IPS-15b (cell line): ENCODE data around the gene SEMA4D.

ENCODE experiments used
- H3K27me3 ChIP-seq: one replicate; pipeline ENCODE4 v1.6.1; 2013; ENCODE audit warnings: low read length; ENCODE audit not compliant: control insufficient read depth, insufficient read depth
- H3K36me3 ChIP-seq: one replicate; pipeline ENCODE4 v1.6.1; 2013; ENCODE audit warnings: low read length; ENCODE audit not compliant: control insufficient read depth, insufficient read depth
- H3K4me1 ChIP-seq: one replicate; pipeline ENCODE4 v1.6.1; 2013; ENCODE audit warnings: mild to moderate bottlenecking, low read length; ENCODE audit not compliant: control insufficient read depth, insufficient read depth
- H3K4me3 ChIP-seq: one replicate; pipeline ENCODE4 v1.5.1; 2013; ENCODE audit warnings: low read depth, low read length
- H3K9ac ChIP-seq: one replicate; pipeline ENCODE4 v1.6.1; 2013; ENCODE audit warnings: low read depth, mild to moderate bottlenecking, low read length
- H3K9me3 ChIP-seq: one replicate; pipeline ENCODE4 v1.6.1; 2013; ENCODE audit warnings: mild to moderate bottlenecking, low read length; ENCODE audit not compliant: control insufficient read depth, insufficient read depth

The SEMA4D gene

GRCh38 chr9:89407070-89407469, 90.8 kb downstream of the SEMA4D start:
- no peaks in the 10 kb centered on the region for H3K27me3 ChIP-seq
- H3K9me3 ChIP-seq = no peaks in the 10 kb centered on the region
- H3K4me3 ChIP-seq = no peak overlapping the region
- H3K36me3 ChIP-seq = peaks cover 3% of the 10 kb centered on the region
- no peak overlapping the region for H3K9ac ChIP-seq
- peaks cover 8% of the 10 kb centered on the region for H3K4me1 ChIP-seq

GRCh38 chr9:89405826-89406225, 92.1 kb downstream of the SEMA4D start:
- H3K36me3 ChIP-seq = peaks cover 11% of the 10 kb centered on the region
- H3K4me1 ChIP-seq = no peaks in the 10 kb centered on the region
- no peaks in the 10 kb centered on the region for H3K27me3 ChIP-seq
- no peak overlapping the region for H3K9ac ChIP-seq
- no peaks in the 10 kb centered on the region for H3K9me3 ChIP-seq
- H3K4me3 ChIP-seq = no peak overlapping the region

- Histone ChIP-seq H3K9ac (no peak overlapping the region), H3K36me3 (peaks cover 11% of the 10 kb centered on the region), H3K9me3 (no peaks in the 10 kb centered on the region), H3K4me1 (no peaks in the 10 kb centered on the region), H3K4me3 (no peak overlapping the region), H3K27me3 (no peaks in the 10 kb centered on the region)
Observed at GRCh38 chr9:89404074-89404473, 93.8 kb downstream of the SEMA4D start.

GRCh38 chr9:89402695-89403427, 95.1 kb downstream of the SEMA4D start:
- no peak overlapping the region for H3K4me3 ChIP-seq
- no peak overlapping the region for H3K9ac ChIP-seq
- H3K4me1 ChIP-seq = no peaks in the 10 kb centered on the region
- H3K9me3 ChIP-seq = no peaks in the 10 kb centered on the region
- no peaks in the 10 kb centered on the region for H3K27me3 ChIP-seq
- H3K36me3 ChIP-seq = peaks cover 12% of the 10 kb centered on the region

- H3K27me3 ChIP-seq = no peaks in the 10 kb centered on the region
Observed at GRCh38 chr9:89400403-89401116, 97.4 kb downstream of the SEMA4D start.

GRCh38 chr9:89398621-89399020, 99.3 kb downstream of the SEMA4D start:
- no peaks in the 10 kb centered on the region for H3K9me3 ChIP-seq
- H3K36me3 ChIP-seq = peaks cover 30% of the 10 kb centered on the region
- H3K9ac ChIP-seq = no peak overlapping the region
- no peak overlapping the region for H3K4me3 ChIP-seq
- H3K27me3 ChIP-seq = no peaks in the 10 kb centered on the region
- no peaks in the 10 kb centered on the region for H3K4me1 ChIP-seq

More at GRCh38 chr9:89400403-89401116, 97.4 kb downstream of the SEMA4D start:
- peaks cover 24% of the 10 kb centered on the region for H3K36me3 ChIP-seq
- H3K9ac ChIP-seq = no peak overlapping the region
- H3K4me3 ChIP-seq = no peak overlapping the region
- H3K4me1 ChIP-seq = no peaks in the 10 kb centered on the region
- no peaks in the 10 kb centered on the region for H3K9me3 ChIP-seq

- Histone ChIP-seq H3K36me3 (peaks cover 40% of the 10 kb centered on the region), H3K4me3 (no peak overlapping the region), H3K9me3 (no peaks in the 10 kb centered on the region), H3K4me1 (no peaks in the 10 kb centered on the region), H3K27me3 (no peaks in the 10 kb centered on the region), H3K9ac (no peak overlapping the region)
Observed at GRCh38 chr9:89397471-89397870, 100.4 kb downstream of the SEMA4D start.

GRCh38 chr9:89395931-89396710, 101.8 kb downstream of the SEMA4D start:
- no peaks in the 10 kb centered on the region for H3K4me1 ChIP-seq
- peaks cover 41% of the 10 kb centered on the region for H3K36me3 ChIP-seq
- no peak overlapping the region for H3K9ac ChIP-seq
- H3K9me3 ChIP-seq = no peaks in the 10 kb centered on the region
- no peaks in the 10 kb centered on the region for H3K27me3 ChIP-seq
- H3K4me3 ChIP-seq = no peak overlapping the region

GRCh38 chr9:89394412-89394811, 103.5 kb downstream of the SEMA4D start:
- Histone ChIP-seq H3K27me3 (no peaks in the 10 kb centered on the region), H3K9me3 (no peaks in the 10 kb centered on the region), H3K36me3 (peaks cover 48% of the 10 kb centered on the region)

GRCh38 chr9:89391585-89391984, 106.3 kb downstream of the SEMA4D start:
- Histone ChIP-seq H3K9me3 (no peaks in the 10 kb centered on the region), H3K9ac (no peak overlapping the region), H3K36me3 (peaks cover 65% of the 10 kb centered on the region), H3K4me1 (no peaks in the 10 kb centered on the region), H3K4me3 (no peak overlapping the region), H3K27me3 (no peaks in the 10 kb centered on the region)

More at GRCh38 chr9:89394412-89394811, 103.5 kb downstream of the SEMA4D start:
- Histone ChIP-seq H3K9ac (no peak overlapping the region), H3K4me3 (no peak overlapping the region), H3K4me1 (no peaks in the 10 kb centered on the region)

- Histone ChIP-seq H3K9ac (no peak overlapping the region), H3K36me3 (peaks cover 67% of the 10 kb centered on the region), H3K9me3 (no peaks in the 10 kb centered on the region), H3K4me3 (no peak overlapping the region), H3K27me3 (no peaks in the 10 kb centered on the region), H3K4me1 (no peaks in the 10 kb centered on the region)
Observed at GRCh38 chr9:89390578-89391116, 107.3 kb downstream of the SEMA4D start.
